HUES6 (cell line): ENCODE data around the gene NUP50.

Source experiments
- H3K27ac ChIP-seq: 2 replicates; pipeline ENCODE4 v1.7.0; 2013; ENCODE audit warnings: low read depth, mild to moderate bottlenecking, low read length, inconsistent platforms
- H3K27me3 ChIP-seq: 2 replicates; pipeline ENCODE4 v1.6.1; 2013; ENCODE audit warnings: low read length; ENCODE audit not compliant: control insufficient read depth, insufficient read depth
- H3K36me3 ChIP-seq: 2 replicates; pipeline ENCODE4 v1.6.1; 2013; ENCODE audit warnings: low read length; ENCODE audit not compliant: control insufficient read depth, insufficient read depth
- H3K4me1 ChIP-seq: 2 replicates; pipeline ENCODE4 v1.6.1; 2013; ENCODE audit warnings: low read length; ENCODE audit not compliant: control insufficient read depth, insufficient read depth
- H3K4me3 ChIP-seq: 2 replicates; pipeline ENCODE4 v1.5.1; 2013; ENCODE audit warnings: low read depth, low read length
- H3K9ac ChIP-seq: one replicate; pipeline ENCODE4 v1.6.1; 2013; ENCODE audit warnings: mild to moderate bottlenecking, low read length
- H3K9me3 ChIP-seq: 2 replicates; pipeline ENCODE4 v1.6.1; 2013; ENCODE audit warnings: low read depth, low read length; ENCODE audit not compliant: control insufficient read depth, insufficient read depth

NUP50 gene

DNA sequence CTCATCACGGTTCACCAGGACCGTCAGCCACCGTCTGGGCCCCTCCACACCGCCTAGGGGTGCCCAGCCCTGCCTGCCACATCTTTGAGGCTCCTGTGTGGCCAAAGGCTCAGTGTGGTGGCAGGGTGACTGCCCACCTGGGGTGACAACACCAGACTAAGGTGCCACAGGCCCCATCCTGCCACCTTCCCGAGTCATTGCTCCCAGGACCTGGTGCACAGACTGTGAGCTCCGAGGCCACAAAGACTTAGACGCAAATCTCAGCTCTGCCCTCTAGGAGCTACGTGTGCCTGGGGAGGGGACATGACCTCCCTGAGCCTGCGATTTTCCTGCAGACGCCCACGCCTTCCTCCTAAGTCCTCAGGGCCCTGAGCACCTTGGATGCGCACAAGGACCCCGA lies 40.5 kb downstream of the NUP50 start:
- no peak overlapping the region for H3K27ac ChIP-seq
- H3K4me3 ChIP-seq = no peak overlapping the region
- H3K36me3 ChIP-seq = peaks cover 37% of the 10 kb centered on the region
- H3K9me3 ChIP-seq = no peaks in the 10 kb centered on the region
- no peak overlapping the region for H3K9ac ChIP-seq
- no peaks in the 10 kb centered on the region for H3K27me3 ChIP-seq
- peaks cover 16% of the 10 kb centered on the region; the same call in 1 of the 2 replicates for H3K4me1 ChIP-seq

DNA sequence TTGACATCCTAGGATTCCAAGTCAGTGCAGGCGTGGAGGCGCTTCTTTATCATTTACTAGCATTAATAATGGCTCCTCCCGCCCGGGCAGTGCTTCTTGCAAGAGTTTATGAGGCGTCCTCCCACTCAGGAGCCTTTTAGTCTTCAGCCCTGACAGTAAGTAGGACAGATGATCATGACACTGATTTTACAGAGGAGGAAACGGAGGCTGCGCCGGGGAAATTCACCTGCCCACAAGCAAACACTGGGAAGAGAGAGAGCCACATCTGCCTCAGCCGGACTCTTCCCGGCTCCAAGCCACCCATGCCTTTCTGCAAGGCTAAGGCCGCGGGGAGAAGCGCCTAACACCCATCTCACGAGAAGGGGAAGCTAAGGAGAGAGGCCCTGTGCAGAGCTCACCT lies 41.1 kb downstream of the NUP50 start:
- peaks cover 12% of the 10 kb centered on the region; the same call in 1 of the 2 replicates for H3K4me1 ChIP-seq
- H3K9me3 ChIP-seq = no peaks in the 10 kb centered on the region
- H3K27me3 ChIP-seq = no peaks in the 10 kb centered on the region
- H3K36me3 ChIP-seq = peaks cover 32% of the 10 kb centered on the region
- H3K4me3 ChIP-seq = no peak overlapping the region
- no peak overlapping the region for H3K27ac ChIP-seq
- no peak overlapping the region for H3K9ac ChIP-seq

DNA sequence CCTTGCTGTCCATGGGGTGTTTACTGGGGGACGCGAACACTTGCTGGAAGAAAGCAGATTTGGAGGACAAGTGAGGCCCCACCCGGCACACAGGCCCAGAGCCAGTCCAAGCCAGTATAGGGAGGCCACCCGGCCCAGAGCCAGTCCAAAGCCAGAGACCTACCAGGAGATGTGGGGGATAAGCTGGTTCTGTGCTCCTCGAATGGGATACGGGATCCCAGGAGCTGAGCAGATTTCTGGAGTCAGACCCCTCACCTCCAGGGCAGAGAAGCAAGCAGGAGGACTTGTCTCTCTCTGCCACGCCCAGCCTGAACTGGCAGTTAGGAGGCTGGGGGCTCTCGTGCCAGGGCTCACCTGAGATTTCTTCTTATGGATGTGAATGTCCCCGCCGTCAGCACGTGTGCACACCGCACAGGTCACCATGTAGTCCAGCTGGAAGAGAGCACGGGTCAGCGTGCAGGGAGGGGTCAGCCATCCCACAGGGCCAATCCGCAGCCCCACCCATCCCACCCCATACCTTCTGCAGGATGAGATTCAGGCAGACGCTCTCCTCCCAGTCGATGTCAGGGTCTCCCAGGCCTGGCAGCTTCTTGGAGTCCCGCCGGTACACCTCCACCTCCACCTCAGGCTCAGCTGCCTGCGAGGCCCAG lies 41.7 kb downstream of the NUP50 start:
- Histone ChIP-seq H3K27me3 (no peaks in the 10 kb centered on the region), H3K27ac (no peak overlapping the region), H3K9ac (no peak overlapping the region), H3K4me3 (no peak overlapping the region), H3K4me1 (peaks cover 12% of the 10 kb centered on the region; the same call in 1 of the 2 replicates), H3K36me3 (peaks cover 32% of the 10 kb centered on the region), H3K9me3 (no peaks in the 10 kb centered on the region)

DNA sequence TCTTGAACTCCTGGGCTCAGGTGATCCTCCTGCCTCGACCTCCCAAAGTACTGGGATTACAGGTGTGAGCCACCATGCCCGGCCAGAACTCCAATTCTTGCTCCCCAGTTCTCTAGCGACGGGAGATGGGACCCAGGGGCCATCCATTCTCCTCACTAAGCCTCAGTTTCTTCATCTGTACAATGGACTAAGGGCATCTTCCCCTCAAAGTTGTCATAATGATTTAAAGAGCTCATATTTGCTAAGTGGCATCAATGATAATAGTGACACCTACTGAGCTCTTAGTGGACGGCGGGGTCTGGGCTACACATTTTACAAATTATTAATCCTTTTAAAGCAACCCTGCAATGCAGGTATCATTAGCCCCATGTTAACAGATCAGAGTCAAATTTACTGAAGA lies 42.5 kb downstream of the NUP50 start:
- Histone ChIP-seq H3K9ac (no peak overlapping the region), H3K9me3 (no peaks in the 10 kb centered on the region), H3K27ac (no peak overlapping the region), H3K36me3 (peaks cover 28% of the 10 kb centered on the region), H3K27me3 (no peaks in the 10 kb centered on the region), H3K4me3 (no peak overlapping the region), H3K4me1 (peaks cover 4% of the 10 kb centered on the region; the same call in 1 of the 2 replicates)

DNA sequence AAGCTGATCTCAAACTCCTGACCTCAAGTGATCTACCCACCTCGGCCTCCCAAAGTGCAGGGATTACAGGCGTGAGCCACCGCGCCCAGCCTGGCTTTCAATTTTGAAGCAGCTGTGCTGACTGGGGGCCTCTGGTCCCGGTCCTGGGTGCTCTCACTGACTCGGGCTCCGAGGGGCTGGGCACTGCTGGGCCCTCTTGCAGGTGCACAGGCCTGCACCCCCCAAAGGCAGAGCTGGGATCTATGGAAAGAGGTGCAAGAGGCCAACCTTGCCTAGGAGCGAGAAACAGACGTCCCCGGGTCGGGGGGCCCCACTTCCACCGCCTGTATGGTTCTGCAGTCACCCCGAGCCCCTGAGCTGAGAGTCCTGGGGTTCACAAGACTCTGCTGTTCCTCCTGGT lies 43.8 kb downstream of the NUP50 start:
- H3K4me1 ChIP-seq = peaks cover 12% of the 10 kb centered on the region
- H3K27ac ChIP-seq = no peak overlapping the region
- peaks cover 22% of the 10 kb centered on the region for H3K36me3 ChIP-seq
- H3K27me3 ChIP-seq = no peaks in the 10 kb centered on the region
- no peaks in the 10 kb centered on the region for H3K9me3 ChIP-seq
- H3K4me3 ChIP-seq = no peak overlapping the region
- H3K9ac ChIP-seq = no peak overlapping the region

DNA sequence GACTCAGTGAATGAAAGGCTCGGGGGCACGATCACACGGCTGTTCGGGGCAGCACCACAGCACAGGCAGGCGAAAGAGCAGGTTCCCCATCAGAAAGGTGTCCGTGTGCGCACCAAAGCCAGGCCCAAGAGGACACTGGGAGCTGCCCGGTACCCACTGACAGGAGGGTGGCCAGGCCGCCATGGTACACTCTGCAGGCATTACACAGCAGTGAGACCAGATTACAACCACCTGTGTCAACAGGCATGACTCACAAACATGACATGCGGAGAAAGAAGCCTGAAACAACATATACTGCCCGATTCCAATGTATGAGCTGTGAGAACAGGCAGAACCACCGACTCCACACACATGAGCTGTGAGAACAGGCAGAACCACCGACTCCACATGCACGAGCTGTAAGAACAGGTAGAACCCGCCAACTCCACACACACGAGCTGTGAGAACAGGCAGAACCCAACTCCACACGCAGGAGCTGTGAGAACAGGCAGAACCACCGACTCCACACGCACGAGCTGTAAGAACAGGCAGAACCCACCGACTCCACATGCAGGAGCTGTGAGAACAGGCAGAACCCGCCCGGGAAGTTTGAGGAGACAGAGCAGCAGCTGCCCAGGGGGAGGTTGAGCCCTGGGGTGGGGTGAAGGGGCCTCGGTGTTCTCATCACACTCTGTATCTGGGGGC lies 44.4 kb downstream of the NUP50 start:
- peaks cover 18% of the 10 kb centered on the region for H3K4me1 ChIP-seq
- no peaks in the 10 kb centered on the region for H3K27me3 ChIP-seq
- no peak overlapping the region for H3K4me3 ChIP-seq
- H3K9ac ChIP-seq = no peak overlapping the region
- no peaks in the 10 kb centered on the region for H3K9me3 ChIP-seq
- H3K36me3 ChIP-seq = peaks cover 18% of the 10 kb centered on the region
- no peak overlapping the region for H3K27ac ChIP-seq

DNA sequence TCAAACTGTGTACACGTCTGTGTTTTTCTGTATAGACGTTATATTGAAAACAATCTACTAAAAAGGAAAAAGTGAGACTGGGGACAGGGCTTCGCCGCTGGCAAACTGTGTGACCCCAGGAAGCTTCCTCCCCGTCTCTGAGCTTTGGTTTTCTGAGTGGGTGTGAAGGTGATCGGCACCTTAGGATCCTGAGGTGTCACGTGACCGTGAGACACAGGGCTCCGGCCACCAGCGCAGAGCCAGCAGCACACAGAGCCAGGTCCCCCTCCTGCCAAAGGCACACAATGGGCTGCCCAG lies 44.9 kb downstream of the NUP50 start:
- Histone ChIP-seq H3K36me3 (peaks cover 14% of the 10 kb centered on the region), H3K9ac (no peak overlapping the region), H3K9me3 (no peaks in the 10 kb centered on the region), H3K4me3 (no peak overlapping the region), H3K27me3 (no peaks in the 10 kb centered on the region), H3K27ac (no peak overlapping the region), H3K4me1 (peaks cover 21% of the 10 kb centered on the region)

DNA sequence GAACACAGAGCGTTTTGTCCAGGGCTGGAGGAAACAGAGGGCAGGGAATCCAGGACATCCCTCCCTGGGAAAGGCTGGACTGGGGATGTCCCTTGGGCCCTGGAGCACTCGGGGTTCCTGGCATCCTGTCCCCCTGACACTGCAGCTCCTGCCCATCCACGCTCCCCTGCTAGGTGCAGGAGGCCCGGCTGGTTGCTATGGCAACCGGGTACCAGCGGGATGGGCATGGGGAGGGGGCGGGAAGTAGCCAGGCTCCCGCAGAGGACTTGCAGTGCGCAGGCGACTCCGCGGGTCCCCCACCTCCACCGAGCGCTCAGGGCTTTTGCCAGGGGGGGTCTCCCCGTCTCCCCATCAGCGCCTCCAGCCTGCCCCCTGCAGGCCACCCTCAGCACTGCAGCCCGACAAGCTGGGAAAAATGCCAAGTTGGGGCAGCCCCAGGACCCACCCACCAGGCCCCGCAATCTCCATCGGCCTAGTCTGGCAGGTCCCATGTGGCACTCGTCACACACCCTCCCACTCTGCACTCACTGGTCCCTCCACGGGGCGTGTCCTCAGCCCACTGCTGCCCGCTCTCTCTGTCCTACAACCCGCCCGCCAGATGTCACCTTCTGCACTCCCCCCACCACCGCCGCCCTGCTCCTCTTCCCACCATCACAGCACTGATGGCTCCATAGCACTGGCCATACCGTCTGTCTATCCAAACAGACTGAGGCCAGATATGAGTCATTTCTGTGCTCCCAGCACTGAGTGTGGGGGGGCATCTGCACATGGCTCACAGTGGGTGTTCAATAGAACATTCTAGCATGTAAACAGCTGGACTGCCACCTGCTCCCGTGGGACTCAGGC lies 45.5 kb downstream of the NUP50 start:
- no peaks in the 10 kb centered on the region for H3K9me3 ChIP-seq
- peaks cover 10% of the 10 kb centered on the region for H3K36me3 ChIP-seq
- H3K9ac ChIP-seq = no peak overlapping the region
- H3K4me1 ChIP-seq = peaks cover 21% of the 10 kb centered on the region
- no peak overlapping the region for H3K27ac ChIP-seq
- H3K4me3 ChIP-seq = no peak overlapping the region
- H3K27me3 ChIP-seq = no peaks in the 10 kb centered on the region

DNA sequence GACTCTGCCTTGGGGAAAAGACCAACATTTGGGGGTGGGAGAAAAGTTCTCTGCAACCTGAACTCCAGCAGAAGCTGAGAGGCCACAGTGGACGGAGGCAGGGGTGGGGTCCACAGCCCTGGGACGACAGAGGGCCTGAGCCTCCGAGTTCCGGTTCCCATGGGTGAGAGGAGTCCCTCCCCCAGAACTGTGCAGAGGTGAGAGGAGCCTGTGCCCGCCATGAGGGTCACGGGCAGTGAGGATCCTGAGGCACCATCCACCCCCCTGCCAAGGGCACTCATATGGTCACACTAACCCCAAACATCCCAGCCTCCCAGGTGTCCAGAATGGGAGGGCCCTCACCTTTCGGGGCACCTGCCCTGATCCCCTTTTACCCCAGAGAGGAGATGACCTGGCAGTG lies 46.4 kb downstream of the NUP50 start:
- H3K4me1 ChIP-seq = peaks cover 21% of the 10 kb centered on the region
- H3K9ac ChIP-seq = no peak overlapping the region
- H3K27ac ChIP-seq = no peak overlapping the region
- H3K36me3 ChIP-seq = peaks cover 6% of the 10 kb centered on the region
- H3K4me3 ChIP-seq = no peak overlapping the region
- H3K27me3 ChIP-seq = no peaks in the 10 kb centered on the region
- no peaks in the 10 kb centered on the region for H3K9me3 ChIP-seq

DNA sequence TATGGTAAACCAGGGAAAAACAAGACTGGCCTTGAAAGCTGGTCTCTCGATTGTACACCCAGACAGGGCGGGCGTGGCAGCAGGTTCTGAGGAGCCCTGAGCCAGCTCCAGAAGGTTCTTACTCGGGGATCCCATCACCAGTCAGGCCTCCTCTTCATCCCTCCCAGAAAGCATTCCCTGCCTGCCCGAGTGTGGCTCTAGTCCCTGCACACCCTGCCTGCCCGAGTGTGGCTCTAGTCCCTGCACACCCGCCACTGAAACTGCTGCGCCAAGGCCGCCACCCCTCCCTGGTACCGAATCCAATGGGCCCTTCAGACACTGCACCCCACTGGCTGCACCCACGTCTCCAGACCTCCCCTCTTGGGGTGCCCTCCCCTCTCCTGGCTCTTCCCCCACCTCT lies 46.9 kb downstream of the NUP50 start:
- H3K36me3 ChIP-seq = peaks cover 3% of the 10 kb centered on the region; the same call in 1 of the 2 replicates
- no peaks in the 10 kb centered on the region for H3K27me3 ChIP-seq
- no peak overlapping the region for H3K4me3 ChIP-seq
- no peaks in the 10 kb centered on the region for H3K9me3 ChIP-seq
- H3K9ac ChIP-seq = no peak overlapping the region
- peaks cover 21% of the 10 kb centered on the region for H3K4me1 ChIP-seq
- H3K27ac ChIP-seq = no peak overlapping the region

DNA sequence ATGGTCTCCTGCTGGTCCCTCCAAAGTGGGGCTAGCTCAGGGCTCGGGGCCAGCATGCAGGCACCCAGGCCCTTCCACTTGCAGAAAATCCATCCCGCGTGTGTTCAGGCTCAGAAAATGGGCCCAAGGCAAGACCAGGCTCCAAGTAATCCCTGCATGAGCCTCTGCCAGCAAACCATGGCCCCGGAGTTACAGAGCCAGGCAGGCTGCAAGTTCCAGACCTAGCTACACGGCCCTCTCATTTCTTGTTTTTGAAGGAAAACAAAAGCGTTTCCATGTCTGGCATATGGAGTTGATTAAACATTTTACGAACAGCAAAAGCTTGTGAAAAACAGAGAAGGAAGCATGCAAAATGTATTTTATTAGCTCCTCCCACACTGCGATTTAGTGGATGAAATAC lies 47.3 kb downstream of the NUP50 start:
- H3K36me3 ChIP-seq = peaks cover 3% of the 10 kb centered on the region; the same call in 1 of the 2 replicates

More for the DNA sequence above, 47.3 kb downstream of the NUP50 start:
- Histone ChIP-seq H3K9me3 (no peaks in the 10 kb centered on the region), H3K9ac (no peak overlapping the region), H3K4me3 (no peak overlapping the region), H3K27me3 (no peaks in the 10 kb centered on the region), H3K27ac (no peak overlapping the region), H3K4me1 (peaks cover 21% of the 10 kb centered on the region)
